Body of pancreas (tissue), 4 donors: Measurements from ENCODE around the gene SEC24D.

Experiments used
- POLR2A ChIP-seq, 3 donors: fragments of 450-650 bp; IDR thresholded peaks; one replicate each; pipeline ENCODE4 v1.6.1; 2016; ENCODE audit warnings: antibody characterized with exemption in 3 of 3, mild to moderate bottlenecking in 2 of 3
- TF ChIP-seq, protein P1 (sequence below), 7 experiments: fragments of 450-650 bp in 4 of 7; fragments of 200-600 bp in 3 of 7; sonication (generic) in 3 of 7; IDR thresholded peaks; one replicate each; pipeline ENCODE4 v1.5.1; 2016 to 2019; ENCODE audit warnings: antibody characterized with exemption in 7 of 7

DNA sequence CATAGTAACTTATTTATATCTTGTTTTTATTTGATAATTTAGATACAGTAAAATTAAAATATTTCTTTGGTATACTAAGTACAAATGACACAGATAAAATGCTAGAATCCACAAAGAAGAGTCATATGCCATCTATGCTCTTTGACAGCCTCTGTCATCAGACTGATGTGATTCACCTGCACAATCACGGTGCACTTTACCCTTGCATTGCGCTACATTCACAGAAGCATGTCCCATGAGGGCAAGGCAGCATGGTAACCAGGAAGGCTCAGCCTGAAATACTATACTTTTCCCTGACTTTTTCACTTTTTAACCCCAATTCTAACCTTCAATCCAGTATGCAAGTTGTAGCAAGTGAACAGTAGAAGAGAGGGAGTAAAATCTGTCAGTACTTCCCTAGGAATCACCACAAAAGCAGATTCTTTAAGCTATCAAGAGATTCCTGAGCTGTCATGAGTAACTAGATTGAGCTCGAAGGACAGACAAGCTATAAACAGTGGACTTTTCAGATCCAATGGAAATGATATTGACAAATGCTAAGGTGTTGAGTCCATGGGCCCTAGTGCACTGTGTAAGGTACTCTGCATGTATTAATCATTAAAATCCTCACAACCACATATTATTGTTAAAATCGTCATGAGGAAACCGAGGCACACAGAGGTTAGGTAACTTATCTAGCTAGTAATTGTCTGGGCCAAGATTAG is 14.2 kb downstream of the SEC24D start:
- TF ChIP-seq, protein P1, sequence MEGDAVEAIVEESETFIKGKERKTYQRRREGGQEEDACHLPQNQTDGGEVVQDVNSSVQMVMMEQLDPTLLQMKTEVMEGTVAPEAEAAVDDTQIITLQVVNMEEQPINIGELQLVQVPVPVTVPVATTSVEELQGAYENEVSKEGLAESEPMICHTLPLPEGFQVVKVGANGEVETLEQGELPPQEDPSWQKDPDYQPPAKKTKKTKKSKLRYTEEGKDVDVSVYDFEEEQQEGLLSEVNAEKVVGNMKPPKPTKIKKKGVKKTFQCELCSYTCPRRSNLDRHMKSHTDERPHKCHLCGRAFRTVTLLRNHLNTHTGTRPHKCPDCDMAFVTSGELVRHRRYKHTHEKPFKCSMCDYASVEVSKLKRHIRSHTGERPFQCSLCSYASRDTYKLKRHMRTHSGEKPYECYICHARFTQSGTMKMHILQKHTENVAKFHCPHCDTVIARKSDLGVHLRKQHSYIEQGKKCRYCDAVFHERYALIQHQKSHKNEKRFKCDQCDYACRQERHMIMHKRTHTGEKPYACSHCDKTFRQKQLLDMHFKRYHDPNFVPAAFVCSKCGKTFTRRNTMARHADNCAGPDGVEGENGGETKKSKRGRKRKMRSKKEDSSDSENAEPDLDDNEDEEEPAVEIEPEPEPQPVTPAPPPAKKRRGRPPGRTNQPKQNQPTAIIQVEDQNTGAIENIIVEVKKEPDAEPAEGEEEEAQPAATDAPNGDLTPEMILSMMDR (IDR thresholded peaks at IDR 0.05): no peak
- TF ChIP-seq POLR2A (IDR thresholded peaks at IDR 0.05): no peak
